ENCODE data around the gene GRM5. TPM values are rescaled to one million over a fixed set of nuclear protein-coding genes. Genes with fewer than 3 reads are reported as not detected.
"Not testable (repeated sequence)": the region's sequence is repeated elsewhere in the genome, so short reads cannot be mapped to it uniquely, and the experiment has no call there.

The GRM5 gene
- total RNA-seq, 3 donors from 2014 or later = 0.33 TPM; not detected in 2

DNA sequence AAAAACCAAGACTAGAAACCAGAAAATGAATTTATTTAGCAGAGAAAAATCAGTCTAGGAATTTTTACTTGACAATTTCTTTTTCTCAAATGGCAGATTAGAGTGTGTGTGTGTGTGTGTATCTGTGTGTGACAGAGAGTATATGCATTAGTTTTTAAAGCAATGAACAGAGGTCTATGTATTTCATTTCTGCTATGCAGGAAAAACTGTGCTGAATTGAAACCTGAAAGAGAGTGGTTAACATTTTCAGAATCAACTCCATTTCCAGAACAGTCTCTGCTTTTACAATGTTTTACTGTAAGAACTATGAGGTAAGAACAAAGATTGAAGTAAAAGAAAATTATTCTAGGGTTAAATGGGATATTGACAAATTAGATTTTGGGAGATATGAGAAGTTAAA is 114.8 kb downstream of the GRM5 start:
- Histone ChIP-seq H3K27ac (no peak overlapping the region), H3K27me3 (no peaks in the 10 kb centered on the region), H3K4me1 (no peaks in the 10 kb centered on the region), H3K9me3 (no peaks in the 10 kb centered on the region), H3K4me3 (no peak overlapping the region), H3K36me3 (no peaks in the 10 kb centered on the region)
- TF ChIP-seq POLR2A (IDR thresholded peaks at IDR 0.05) (no peak), POLR2AphosphoS5 (IDR thresholded peaks at IDR 0.05) (no peak)
- TF ChIP-seq, protein P1, sequence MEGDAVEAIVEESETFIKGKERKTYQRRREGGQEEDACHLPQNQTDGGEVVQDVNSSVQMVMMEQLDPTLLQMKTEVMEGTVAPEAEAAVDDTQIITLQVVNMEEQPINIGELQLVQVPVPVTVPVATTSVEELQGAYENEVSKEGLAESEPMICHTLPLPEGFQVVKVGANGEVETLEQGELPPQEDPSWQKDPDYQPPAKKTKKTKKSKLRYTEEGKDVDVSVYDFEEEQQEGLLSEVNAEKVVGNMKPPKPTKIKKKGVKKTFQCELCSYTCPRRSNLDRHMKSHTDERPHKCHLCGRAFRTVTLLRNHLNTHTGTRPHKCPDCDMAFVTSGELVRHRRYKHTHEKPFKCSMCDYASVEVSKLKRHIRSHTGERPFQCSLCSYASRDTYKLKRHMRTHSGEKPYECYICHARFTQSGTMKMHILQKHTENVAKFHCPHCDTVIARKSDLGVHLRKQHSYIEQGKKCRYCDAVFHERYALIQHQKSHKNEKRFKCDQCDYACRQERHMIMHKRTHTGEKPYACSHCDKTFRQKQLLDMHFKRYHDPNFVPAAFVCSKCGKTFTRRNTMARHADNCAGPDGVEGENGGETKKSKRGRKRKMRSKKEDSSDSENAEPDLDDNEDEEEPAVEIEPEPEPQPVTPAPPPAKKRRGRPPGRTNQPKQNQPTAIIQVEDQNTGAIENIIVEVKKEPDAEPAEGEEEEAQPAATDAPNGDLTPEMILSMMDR (IDR thresholded peaks at IDR 0.05) = no peak
- DNase-seq (ENCODE audit: low spot score in 2 of 2) = no peak
- intact Hi-C loops (cut with DNase I; ENCODE audit: low total_unique reads) = no loop called here

DNA sequence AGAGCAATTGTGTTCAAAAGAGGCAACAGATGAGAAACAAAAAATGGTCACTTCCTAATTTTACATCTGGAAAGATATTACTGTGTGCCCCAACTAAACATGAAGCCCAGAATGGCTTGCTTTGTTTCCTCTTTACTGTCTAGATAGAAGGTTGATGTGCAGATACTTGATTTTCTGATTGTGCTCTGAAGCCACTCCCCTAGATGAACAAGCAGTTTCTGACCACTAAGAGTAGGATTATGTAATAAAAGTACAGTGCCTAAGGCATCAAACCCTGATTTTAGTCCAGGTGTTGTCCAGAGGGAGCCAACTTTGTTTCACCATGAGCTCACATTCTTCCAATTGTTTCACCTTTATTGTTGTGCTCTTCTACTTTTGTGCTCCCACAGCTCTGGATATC is 116.9 kb downstream of the GRM5 start:
- H3K4me3 ChIP-seq; DNase-seq (ENCODE audit: low spot score in 2 of 2); H3K36me3 ChIP-seq; H3K4me1 ChIP-seq; H3K9me3 ChIP-seq; H3K27me3 ChIP-seq; H3K27ac ChIP-seq; intact Hi-C loops (cut with DNase I; ENCODE audit: low total_unique reads): not testable (repeated sequence)

DNA sequence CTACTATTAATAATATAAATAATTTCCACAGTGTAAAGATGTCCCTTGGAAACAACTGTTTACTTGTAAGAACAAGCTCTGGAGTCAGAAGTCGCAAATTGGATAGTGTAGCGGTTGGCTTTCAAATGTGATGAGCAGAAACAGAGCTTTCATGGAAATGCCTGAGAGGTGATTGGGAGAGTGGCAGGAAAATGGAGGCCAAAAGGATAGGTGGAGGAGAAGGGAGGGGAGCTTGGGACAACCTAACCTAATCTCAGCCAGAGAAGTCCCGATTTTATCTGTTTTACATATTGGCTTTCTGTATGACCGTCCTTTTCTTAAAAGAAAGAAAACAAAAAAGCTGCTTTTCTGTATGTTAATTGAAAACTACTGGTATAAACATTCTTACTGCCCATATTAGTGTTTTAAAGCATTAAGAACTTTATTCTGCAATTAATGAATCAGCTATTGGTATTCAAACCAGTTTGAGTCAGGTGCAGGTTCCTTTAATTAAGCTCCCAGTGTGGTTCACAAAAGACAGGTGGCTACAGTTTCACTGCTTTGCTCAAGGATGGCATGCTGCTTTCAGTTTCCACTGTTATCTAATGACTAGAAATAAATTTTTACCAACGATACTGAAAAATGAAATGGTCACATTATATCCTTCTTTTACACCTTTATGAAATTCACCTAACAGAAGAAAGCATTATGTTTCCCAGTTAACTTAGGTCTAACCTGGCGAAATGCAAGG is 117.8 kb downstream of the GRM5 start:
- H3K4me3 ChIP-seq; H3K9me3 ChIP-seq; H3K36me3 ChIP-seq; H3K27me3 ChIP-seq; intact Hi-C loops (cut with DNase I; ENCODE audit: low total_unique reads); H3K4me1 ChIP-seq; DNase-seq (ENCODE audit: low spot score in 2 of 2); H3K27ac ChIP-seq: not testable (repeated sequence)

GRCh38 chr11:88929665-88930064 is 136.1 kb downstream of the GRM5 start:
- H3K4me1 ChIP-seq; intact Hi-C loops (cut with DNase I; ENCODE audit: low total_unique reads): not testable (repeated sequence)

DNA sequence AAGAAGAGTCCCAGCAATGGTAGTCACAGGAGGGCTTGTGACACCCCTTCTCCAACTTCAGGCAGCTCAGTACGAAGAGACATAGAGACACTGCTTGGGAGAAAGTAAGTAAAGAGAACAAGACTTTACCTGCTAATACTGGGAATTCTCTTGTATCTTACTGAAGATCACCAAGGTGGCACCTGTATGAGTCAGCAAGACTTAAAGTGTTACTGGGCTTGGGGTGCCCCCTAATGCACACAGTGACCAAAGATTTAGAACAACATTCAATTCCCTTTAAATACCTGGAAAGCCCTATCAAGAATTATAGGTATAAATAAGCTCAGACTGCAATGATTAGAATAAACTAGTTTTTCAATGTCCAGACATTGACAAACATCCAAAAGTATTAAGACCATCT is 148.7 kb downstream of the GRM5 start:
- intact Hi-C loops (cut with DNase I; ENCODE audit: low total_unique reads); H3K4me3 ChIP-seq; DNase-seq (ENCODE audit: low spot score in 2 of 2); H3K27me3 ChIP-seq; H3K4me1 ChIP-seq; H3K9me3 ChIP-seq; H3K36me3 ChIP-seq; H3K27ac ChIP-seq: not testable (repeated sequence)

More at GRCh38 chr11:88929665-88930064, 136.1 kb downstream of the GRM5 start:
- not testable (repeated sequence) for H3K4me3 ChIP-seq; H3K27me3 ChIP-seq; DNase-seq (ENCODE audit: low spot score in 2 of 2); H3K27ac ChIP-seq; H3K9me3 ChIP-seq; H3K36me3 ChIP-seq

DNA sequence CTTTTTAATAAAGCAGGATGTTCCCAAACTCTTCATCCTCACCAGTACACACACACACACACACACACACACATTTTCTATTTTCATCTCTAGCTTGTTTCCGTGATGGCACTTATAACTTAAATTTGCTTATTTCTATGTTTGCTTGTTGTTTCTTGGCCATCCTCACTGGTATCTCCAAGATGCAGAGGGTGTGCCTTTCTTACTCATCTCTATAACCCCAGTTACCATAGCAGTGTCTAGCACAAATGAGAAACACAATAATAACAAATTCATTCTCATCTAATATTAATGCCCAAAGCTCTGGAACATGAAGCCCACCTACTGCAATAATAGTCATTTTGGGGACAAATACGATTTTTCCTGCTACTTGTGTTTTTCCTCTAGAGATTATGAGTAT is 156.3 kb downstream of the GRM5 start:
- intact Hi-C loops (cut with DNase I; ENCODE audit: low total_unique reads) = no loop called here
- H3K27me3 ChIP-seq = no peaks in the 10 kb centered on the region
- TF ChIP-seq POLR2AphosphoS5 (IDR thresholded peaks at IDR 0.05) = no peak
- TF ChIP-seq, protein P1 (IDR thresholded peaks at IDR 0.05) = no peak
- TF ChIP-seq POLR2A (IDR thresholded peaks at IDR 0.05) = no peak

DNA sequence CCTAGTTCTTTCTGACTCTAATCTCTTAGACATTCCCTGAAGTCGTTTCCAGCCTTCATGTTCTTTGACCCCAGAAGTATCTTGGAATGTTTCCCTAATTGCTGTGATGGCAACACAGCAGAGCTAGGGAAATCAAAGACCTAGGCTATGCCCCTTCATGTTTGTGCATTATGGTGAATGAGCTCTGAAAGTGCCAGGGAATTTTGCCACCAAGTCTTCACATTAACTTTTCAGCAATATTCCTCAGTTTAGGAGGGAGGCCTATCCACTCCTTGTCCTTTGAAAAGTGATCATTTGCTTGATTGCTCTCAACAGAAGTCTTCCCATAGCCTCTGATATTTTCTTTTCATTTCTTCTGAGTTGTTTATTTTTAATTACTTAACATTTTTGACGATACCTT is 164.3 kb downstream of the GRM5 start:
- H3K9me3 ChIP-seq; DNase-seq (ENCODE audit: low spot score in 2 of 2); H3K4me1 ChIP-seq; H3K36me3 ChIP-seq; intact Hi-C loops (cut with DNase I; ENCODE audit: low total_unique reads); H3K4me3 ChIP-seq; H3K27me3 ChIP-seq; H3K27ac ChIP-seq: not testable (repeated sequence)

More for the DNA sequence above, 156.3 kb downstream of the GRM5 start:
- Histone ChIP-seq H3K36me3 (no peaks in the 10 kb centered on the region), H3K9me3 (no peaks in the 10 kb centered on the region), H3K4me3 (no peak overlapping the region), H3K4me1 (no peaks in the 10 kb centered on the region), H3K27ac (no peak overlapping the region)
- no peak for DNase-seq (ENCODE audit: low spot score in 2 of 2)

DNA sequence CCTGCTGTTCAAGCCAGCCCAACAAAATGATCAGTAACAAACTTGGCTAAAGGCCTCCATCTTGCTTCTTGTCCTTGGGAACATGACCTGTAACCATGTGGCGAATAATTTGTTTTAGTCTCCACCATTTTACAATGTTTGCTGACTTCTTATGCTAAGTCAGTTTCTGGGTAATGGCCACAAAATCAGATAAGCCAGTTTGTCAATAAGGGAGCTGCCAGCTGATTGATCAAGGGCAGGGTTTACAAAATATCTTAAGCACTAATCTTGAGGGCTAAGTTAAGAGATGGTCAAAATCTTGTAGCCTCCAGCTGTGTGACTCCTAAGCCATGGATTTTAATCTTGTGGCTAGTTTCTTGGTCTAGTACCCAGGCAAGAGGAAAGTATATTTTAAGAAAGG is 176.9 kb downstream of the GRM5 start:
- intact Hi-C loops (cut with DNase I; ENCODE audit: low total_unique reads); DNase-seq (ENCODE audit: low spot score in 2 of 2); H3K27ac ChIP-seq; H3K4me1 ChIP-seq; H3K4me3 ChIP-seq; H3K27me3 ChIP-seq; H3K36me3 ChIP-seq: not testable (repeated sequence)
- peaks cover 12 to 24% of the 10 kb centered on the region in 2 donors for H3K9me3 ChIP-seq
